ENCODE measurements around the gene HPRT1. TPM values are rescaled to one million over a fixed set of nuclear protein-coding genes. Genes with fewer than 3 reads are reported as not detected.
A peak's percentile ranks its signal among the peaks of the same experiment; 100 is the strongest.

Gene HPRT1
- total and polyA plus RNA-seq, 3 donors from 2014 or later, result 119 to 170 (median 125) TPM

- Histone ChIP-seq H3K9me3 (no peaks in the 10 kb centered on the region), H3K36me3 (ENCODE audit: low read depth, missing control alignments) (no peaks in the 10 kb centered on the region), H3K4me1 (peaks cover 6% of the 10 kb centered on the region), H3K27me3 (no peaks in the 10 kb centered on the region), H3K4me3 (no peak overlapping the region), H3K27ac (no peak overlapping the region)
- TF ChIP-seq POLR2A (IDR thresholded peaks at IDR 0.05) (no peak), CTCF (IDR thresholded peaks at IDR 0.05) (no peak)
- intact Hi-C loops (cut with DNase I; ENCODE audit: low total_unique reads), result no loop called here
- no peak for DNase-seq
- 87 to 89% methylated on average over 7 to 9 of the region's 9 CpGs for WGBS, 2 donors
Observed at GRCh38 chrX:134533352-134533751, 73.4 kb downstream of the HPRT1 start.

DNA sequence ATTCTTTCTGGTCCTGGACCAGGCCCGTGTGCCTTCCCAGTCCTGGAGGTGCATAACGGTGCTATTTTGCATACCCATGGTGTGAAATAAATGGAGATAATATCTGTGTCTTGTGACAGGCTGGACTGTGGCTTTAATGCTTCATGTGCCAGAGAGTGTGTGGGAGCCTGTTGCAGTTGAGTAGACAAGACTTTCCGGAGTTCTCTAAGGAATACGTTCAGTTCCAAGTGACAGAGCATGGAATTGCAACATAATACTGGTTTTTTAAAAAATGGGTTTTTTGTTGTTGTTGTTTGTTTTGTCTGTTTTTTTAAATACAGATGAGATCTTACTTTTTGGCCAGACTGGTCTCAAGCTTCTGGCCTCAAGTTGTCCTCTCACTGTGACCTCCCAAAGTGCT lies 74.0 kb downstream of the HPRT1 start:
- 19 to 54% methylated on average over 4 of the region's 4 CpGs for WGBS, 2 donors
- Histone ChIP-seq H3K4me1 (peaks cover 10% of the 10 kb centered on the region), H3K4me3 (no peak overlapping the region), H3K9me3 (no peaks in the 10 kb centered on the region), H3K27ac (no peak overlapping the region), H3K27me3 (no peaks in the 10 kb centered on the region), H3K36me3 (ENCODE audit: low read depth, missing control alignments) (no peaks in the 10 kb centered on the region)
- intact Hi-C loops (cut with DNase I; ENCODE audit: low total_unique reads), result no loop called here
- no peak for DNase-seq
- TF ChIP-seq CTCF (IDR thresholded peaks at IDR 0.05) (no peak), POLR2A (IDR thresholded peaks at IDR 0.05) (no peak)

- Histone ChIP-seq H3K27me3 (no peaks in the 10 kb centered on the region), H3K9me3 (no peaks in the 10 kb centered on the region), H3K27ac (peak overlapping the region in 1 of 2 donors; percentile 63), H3K4me3 (no peak overlapping the region), H3K36me3 (ENCODE audit: low read depth, missing control alignments) (no peaks in the 10 kb centered on the region), H3K4me1 (peaks cover 10% of the 10 kb centered on the region)
- WGBS, 2 donors, result 51 to 54% methylated on average over 5 of the region's 5 CpGs
- no peak for TF ChIP-seq CTCF (IDR thresholded peaks at IDR 0.05)
- TF ChIP-seq POLR2A (IDR thresholded peaks at IDR 0.05), result no peak
- DNase-seq, result no peak
- intact Hi-C loops (cut with DNase I; ENCODE audit: low total_unique reads), result no loop called here
Observed at GRCh38 chrX:134537179-134537955, 77.4 kb downstream of the HPRT1 start.

DNA sequence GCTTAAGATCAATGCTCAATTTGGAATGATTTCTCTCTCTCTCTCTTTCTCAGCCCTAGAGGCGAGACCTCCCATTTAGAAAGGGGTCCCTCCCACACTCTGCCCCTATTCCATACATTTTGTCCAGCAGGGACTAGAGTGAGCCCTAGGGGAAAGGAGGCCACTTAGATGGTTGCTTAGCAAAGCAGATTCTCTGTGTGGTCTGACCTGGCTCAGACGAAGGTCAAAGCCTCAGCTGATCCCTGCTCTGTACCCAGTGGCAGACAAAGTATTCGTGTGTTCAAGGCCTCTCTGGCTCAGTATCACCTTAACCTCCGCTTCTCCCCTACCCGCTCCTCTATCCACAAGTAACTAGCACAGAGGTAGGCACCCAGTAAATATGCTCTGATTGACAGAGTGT lies 78.4 kb downstream of the HPRT1 start:
- TF ChIP-seq CTCF (IDR thresholded peaks at IDR 0.05) (no peak), POLR2A (IDR thresholded peaks at IDR 0.05) (no peak)
- intact Hi-C loops (cut with DNase I; ENCODE audit: low total_unique reads), result no loop called here
- Histone ChIP-seq H3K4me3 (no peak overlapping the region), H3K4me1 (peaks cover 10% of the 10 kb centered on the region), H3K27ac (peak overlapping the region in 1 of 2 donors; percentile 63), H3K27me3 (no peaks in the 10 kb centered on the region), H3K9me3 (no peaks in the 10 kb centered on the region), H3K36me3 (ENCODE audit: low read depth, missing control alignments) (no peaks in the 10 kb centered on the region)
- DNase-seq, result peak; percentile 25
- WGBS, 2 donors, result 28 to 60% methylated on average over 1 to 5 of the region's 5 CpGs

DNA sequence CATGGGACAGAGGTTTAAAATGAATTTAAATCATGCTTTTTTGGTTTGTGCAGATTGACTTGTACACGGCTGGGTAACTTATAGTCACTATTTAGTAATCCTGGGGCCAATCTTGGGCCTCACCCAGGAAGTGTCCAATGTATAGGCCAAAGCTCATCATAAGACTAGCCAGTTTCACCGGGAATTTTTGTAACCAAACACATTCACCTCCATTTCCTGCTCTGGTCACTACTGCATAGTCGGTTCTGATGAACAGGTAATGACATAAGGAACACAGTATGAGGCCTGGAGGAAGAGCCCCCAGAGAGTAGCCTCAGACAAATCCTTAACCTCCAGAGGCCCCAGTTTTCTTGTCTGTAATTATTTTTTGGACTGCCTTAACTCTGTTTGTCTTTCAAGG lies 81.9 kb downstream of the HPRT1 start:
- WGBS, 2 donors, result 40 to 53% methylated on average over 3 of the region's 3 CpGs
- peak overlapping the region in 1 of 2 donors; percentile 30 for H3K27ac ChIP-seq
- TF ChIP-seq CTCF (IDR thresholded peaks at IDR 0.05) (no peak), POLR2A (IDR thresholded peaks at IDR 0.05) (no peak)
- intact Hi-C loops (cut with DNase I; ENCODE audit: low total_unique reads), result no loop called here
- H3K27me3 ChIP-seq, result no peaks in the 10 kb centered on the region
- H3K9me3 ChIP-seq, result no peaks in the 10 kb centered on the region
- no peaks in the 10 kb centered on the region for H3K36me3 ChIP-seq (ENCODE audit: low read depth, missing control alignments)
- DNase-seq, result no peak
- no peak overlapping the region for H3K4me3 ChIP-seq
- H3K4me1 ChIP-seq, result peaks cover 10% of the 10 kb centered on the region

Data from testis (tissue), 3 donors.